NCI-H1694 (cell line): ENCODE data around the gene C1orf159.
"Not testable (repeated sequence)": the region's sequence is repeated elsewhere in the genome, so short reads cannot be mapped to it uniquely, and the experiment has no call there.

Experiments used
- DNase-seq: peaks from one replicate; lab custom pipeline; 2025; lab: John Stamatoyannopoulos, UW

The C1orf159 gene

GRCh38 chr1:1081311-1082238, 34.3 kb downstream of the C1orf159 start:
- DNase-seq: no peak

DNA sequence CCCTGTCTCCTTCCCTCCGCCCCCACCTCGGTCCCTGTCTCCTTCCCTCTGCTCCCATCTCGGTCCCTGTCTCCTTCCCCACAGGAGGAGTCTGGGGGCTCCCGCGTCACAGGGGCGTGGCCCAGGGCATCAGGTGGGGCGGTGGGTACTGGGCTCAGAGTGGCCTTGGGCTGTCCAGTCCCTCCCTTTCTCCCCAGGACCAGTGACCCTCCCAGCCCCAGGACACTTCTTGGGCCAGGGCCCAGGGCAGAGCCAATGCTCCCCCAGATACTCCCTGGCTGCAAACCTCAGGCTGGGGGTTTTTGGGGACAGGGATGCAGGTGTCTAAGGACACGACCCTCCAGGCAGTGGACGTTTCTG, 35.0 kb downstream of the C1orf159 start:
- DNase-seq: no peak

DNA sequence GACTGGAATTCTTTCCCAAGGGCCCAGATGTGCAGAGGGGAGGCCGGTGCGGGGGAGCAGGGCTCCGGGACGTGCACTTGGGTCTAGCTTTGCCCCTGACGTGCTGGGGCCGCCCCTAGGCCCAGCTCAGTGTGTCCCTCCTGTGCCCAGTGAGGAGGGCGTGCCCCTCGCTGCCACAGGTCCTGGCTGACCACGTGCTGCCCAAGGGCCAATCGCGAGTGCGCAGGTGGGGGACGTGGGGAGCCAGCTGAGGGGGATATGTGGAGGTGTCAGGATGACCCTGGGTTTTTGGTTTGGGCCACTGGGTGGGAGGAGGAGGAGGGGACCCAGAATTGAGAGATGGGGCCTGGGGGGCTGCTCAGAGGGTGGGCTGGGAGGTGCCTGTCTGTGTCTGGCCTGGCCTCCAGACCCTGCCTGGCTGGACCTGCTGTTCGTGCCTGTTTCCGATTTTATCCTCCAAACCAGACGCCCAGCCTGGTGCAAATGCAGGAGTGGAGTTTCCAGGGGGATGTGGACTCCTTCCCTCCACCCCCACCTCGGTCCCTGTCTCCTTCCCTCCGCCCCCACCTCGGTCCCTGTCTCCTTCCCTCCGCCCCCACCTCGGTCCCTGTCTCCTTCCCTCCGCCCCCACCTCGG, 35.6 kb downstream of the C1orf159 start:
- DNase-seq: no peak

- peak; percentile 36 for DNase-seq
Measured at GRCh38 chr1:1079408-1080121, 36.3 kb downstream of the C1orf159 start.

DNA sequence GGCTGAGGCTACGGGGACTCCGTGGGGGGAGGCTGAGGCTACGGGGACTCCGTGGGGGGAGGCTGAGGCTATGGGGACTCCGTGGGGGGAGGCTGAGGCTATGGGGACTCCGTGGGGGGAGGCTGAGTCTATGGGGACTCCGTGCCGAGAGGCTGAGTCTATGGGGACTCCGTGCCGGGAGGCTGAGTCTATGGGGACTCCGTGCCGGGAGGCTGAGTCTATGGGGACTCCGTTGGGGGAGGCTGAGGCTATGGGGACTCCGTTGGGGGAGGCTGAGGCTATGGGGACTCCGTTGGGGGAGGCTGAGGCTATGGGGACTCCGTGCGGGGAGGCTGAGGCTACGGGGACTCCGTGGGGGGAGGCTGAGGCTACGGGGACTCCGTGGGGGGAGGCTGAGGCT, 38.5 kb downstream of the C1orf159 start:
- DNase-seq: not testable (repeated sequence)

GRCh38 chr1:1075148-1075935, 40.5 kb downstream of the C1orf159 start:
- DNase-seq: no peak

DNA sequence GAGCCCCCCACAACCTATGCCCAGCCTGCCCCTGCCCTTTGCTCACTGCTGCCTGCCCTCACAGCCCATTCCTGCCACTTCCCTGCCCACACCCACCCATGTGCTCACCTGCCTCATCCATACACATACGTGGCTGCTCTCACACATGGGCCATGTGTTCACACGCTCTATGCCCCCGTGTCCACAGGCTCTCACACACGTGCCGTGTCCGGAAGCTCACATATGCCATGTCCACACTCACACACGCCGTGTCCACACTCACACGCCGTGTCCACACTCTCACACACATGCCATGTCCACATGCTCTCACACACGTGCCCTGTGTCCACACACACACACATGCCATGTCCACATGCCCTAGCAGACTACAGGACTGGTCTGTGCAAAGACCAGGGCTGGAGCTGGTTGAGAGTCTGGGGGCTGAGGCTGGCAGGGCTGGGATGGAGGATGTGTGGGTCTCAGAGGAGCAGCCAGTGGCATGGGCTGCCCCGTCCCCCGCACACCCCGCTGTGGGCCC, 41.2 kb downstream of the C1orf159 start:
- no peak for DNase-seq

GRCh38 chr1:1073743-1074587, 41.9 kb downstream of the C1orf159 start, which contains the start of gene RNF223:
RNF223 (minus strand) TSS chr1:1074306; CDS start chr1:1072566, 1,740 bp downstream.
- DNase-seq: no peak

DNA sequence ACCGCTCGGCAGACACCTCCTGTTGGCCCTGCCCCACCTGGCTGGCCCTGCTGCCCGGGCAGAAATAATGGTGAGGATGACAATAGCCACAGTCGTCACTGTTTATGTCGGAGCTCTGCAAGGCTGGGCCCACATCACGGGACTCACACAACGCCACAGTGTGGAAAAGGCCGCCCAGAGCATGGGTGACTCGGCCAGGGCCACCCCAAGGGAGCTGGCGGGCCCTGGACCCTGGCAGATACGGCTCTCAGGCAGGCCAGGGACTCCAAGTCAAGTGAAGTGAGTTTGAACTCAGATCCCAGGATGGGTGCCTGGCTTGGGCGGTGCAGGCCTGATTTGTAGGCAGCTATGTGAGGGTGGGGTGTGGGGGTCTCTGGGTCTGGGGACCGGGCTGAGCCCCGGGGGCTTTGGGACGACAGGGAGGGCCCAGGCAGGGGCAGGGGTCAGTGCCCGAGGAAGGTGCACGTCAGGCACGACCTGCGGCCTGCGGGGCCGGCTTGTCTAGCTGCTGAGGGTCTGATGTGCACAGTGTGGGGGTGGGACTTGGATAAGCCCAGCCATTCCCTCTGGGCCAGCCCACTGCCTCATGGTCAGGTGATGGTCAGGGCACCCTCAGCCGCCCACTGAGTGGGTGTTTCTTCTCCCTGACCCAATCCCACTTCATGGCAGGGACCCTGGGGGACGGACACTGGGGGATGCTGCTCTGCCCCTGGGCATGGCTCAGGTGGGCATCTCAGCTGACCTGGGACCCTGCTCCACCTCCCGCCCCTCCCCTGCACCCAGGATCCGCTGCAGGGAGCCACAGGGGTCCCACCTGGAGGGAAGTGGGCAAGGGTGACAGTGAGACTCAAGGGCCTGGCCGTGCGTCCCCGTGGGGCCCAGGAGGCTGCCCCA, 42.8 kb downstream of the C1orf159 start:
- DNase-seq: no peak

DNA sequence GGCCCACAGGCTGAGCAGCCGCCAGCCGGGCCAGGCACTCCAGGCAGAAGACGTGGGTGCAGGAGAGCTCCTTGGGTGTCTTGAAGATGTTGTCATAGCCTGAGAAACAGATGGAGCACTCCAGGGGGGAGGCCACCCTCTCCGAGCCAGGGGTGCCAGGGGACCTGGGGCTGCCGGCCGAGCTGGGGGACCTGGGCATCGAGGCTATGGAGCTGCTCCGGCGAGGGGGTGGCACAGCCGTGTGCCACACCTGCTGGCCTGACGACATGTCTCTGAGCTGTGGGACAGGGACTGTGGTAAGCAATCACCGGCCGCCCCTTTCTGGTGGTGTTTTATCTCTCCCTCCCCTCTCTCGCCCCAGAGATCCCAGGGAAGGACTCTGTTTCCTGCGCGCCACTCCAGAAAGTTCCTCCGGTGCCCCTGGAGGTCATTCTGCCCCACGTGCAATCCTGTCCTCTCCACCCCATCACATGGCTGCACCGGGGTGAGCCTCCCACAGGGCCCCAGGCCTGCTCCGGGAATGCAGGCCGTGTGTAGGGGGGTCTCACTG, 43.5 kb downstream of the C1orf159 start:
- DNase-seq: no peak

DNA sequence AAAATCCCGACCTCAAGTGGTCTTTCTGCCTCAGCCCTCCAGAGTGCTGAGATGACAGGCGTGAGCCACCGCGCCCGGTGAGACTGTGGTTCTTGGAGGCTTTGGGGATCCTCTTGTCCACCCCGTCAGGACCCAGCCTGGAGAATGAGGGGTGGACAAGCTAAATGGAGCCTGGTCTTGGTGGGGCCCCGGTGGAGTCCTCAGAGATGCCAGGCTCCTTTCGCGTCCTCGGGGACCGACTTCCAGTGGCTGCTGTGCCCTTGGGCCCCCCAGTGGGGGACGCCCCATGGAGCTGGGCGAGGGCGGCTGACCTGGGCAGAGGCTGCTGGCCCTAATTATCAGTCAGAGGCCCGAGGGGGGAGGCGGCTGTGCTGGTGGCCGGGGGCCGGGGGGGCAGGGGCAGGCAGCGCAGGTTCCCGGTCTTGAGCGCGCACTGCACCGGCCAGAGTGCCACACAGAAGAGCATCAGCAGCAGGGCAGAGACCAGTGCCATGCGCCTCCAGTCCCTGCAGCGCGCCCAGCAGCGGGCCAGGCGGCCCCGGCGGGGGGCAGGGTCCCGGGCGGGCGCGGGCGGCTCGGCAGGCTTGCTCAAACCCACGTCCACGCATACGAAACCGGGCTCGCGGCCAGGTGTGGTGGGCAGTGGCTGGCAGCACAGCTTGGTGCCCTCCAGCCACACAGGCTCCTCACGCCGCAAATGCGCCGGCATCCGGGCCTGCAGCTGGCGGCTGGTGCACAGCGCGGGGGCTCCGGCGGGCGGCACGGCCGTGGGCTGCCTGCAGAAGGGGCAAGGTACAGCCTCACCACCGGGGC, 44.2 kb downstream of the C1orf159 start:
- DNase-seq: no peak

DNA sequence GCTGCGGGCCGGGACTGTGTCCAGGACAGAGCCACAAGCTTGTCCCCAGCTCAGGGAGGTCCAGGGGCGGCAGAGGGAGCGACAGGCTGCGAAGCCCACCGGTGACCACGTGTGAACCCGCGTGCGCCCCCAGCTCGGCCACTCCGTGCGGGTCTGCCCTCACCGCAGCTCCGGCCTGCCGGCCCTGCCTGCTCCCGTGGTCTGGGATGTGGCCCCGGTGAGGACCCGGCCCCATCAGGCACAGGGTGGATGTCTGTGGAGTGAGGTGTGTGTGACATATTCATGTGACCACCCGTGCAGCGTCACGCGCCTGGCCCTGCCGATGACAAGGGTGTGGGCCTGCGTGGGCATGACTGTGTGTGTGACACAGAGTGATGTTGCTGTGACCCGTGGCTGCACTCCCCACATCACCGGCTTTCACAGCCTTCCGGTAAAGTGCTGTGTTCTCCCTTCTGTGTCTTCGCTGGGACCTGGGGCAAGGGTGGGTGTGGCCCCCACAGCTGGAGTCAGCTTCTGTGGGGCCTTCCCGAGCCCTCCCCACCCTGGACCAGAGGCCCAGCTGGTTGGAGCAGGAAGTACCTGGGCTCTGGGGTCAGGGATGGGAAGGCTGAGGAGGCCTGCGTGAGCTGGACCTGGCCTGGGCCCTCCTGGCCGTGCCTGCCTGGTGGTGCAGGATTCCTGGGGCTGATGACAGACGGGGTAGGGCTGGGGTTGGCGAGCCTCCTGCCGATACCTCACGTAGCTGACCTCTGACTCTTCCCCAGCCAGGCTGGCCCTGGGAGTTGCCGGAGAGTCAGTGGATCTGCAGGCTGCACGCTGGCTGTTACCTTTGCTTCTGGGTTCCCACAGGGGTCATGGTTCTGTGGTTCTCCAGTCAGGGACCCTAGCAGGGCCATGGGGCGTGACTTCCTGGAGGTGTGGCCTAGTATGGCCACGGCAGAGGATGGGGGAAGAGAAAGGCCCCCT, 45.9 kb downstream of the C1orf159 start:
- DNase-seq: no peak

DNA sequence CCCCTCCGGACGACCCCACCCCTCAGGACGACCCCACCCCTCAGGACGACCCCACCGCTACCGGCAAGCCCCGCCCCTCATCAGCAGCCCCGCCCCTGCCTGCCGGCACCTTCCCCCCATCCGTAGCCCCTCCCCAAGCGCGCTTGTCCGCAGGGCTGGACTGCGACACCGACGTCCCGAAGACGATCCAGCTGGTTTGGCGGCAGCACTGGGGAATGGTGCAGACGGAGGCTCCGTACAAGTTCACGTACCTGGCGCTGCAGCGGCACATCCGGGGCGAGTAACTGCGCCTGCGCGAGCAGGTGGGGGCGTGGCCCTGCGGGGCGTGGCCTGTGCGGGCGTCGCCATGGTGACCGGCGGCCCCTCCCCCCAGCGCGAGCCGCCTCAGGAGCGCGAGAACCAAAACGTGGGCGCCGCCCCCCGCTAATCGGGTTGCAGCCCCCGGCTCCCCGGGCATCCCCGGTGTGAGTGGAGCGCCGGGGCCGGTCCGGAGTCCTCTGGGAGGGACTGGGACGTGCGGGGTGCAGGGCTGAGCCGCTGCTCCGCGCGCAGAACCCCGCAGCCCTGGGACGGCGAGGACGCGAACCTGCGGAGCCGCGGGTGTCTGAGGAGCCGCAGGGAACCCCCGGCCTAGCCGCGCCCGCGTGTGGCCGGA, 46.7 kb downstream of the C1orf159 start:
- DNase-seq: peak; percentile 9

GRCh38 chr1:1068517-1069055, 47.3 kb downstream of the C1orf159 start:
- DNase-seq: no peak

DNA sequence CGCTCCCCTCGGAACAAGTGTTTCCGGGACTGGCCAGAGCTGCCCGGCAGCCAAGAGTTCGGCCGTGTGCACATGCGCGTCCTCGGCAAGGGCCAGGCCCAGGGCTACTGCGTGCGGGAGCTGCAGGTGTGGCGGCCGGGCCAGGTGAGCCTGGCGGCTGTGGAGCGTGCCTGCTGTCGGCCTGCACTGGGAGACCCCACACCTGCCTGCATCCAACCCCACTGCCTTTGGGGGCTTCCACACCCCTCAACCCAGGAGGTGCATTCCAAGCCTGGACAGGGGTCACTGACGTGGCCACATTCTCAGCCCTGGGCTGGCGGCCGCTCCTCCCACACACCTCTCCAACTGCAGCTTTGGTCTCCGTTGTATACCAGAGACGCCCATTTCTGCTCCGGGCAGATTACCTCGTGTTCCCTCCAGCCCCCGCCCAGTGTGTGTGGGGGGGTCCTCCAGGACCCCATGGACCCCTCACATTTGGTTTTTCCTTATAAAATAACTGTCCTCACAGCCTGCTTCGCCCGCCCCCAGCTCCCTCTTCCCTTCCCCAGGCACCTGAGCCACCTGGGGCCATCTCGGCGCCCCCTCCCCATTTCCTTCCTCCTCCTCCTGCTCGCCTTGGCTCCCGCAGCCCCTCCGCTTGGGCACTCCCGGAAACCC, 47.9 kb downstream of the C1orf159 start:
- no peak for DNase-seq

- DNase-seq: no peak
Measured at GRCh38 chr1:1067284-1067859, 48.5 kb downstream of the C1orf159 start.
